ENCODE data around the gene SLCO4A1. TPM values are rescaled to one million over a fixed set of nuclear protein-coding genes. Genes with fewer than 3 reads are reported as not detected.

Gene SLCO4A1
- total RNA-seq, 1 donor from 2014 or later = 3.6 TPM

GRCh38 chr20:62651285-62652021 lies 9.2 kb downstream of the SLCO4A1 start:
- DNase-seq (ENCODE audit: low read depth, low spot score) = no peak

GRCh38 chr20:62652041-62652893 lies 10.0 kb downstream of the SLCO4A1 start:
- peak; percentile 97 for DNase-seq (ENCODE audit: low read depth, low spot score)

GRCh38 chr20:62652894-62653305 lies 10.6 kb downstream of the SLCO4A1 start:
- no peak for DNase-seq (ENCODE audit: low read depth, low spot score)

GRCh38 chr20:62653373-62653772 lies 11.1 kb downstream of the SLCO4A1 start:
- no peak for DNase-seq (ENCODE audit: low read depth, low spot score)

GRCh38 chr20:62653951-62654685 lies 11.8 kb downstream of the SLCO4A1 start:
- DNase-seq (ENCODE audit: low read depth, low spot score) = no peak

GRCh38 chr20:62655282-62656196 lies 13.2 kb downstream of the SLCO4A1 start:
- no peak for DNase-seq (ENCODE audit: low read depth, low spot score)

GRCh38 chr20:62656197-62656918 lies 14.1 kb downstream of the SLCO4A1 start:
- no peak for DNase-seq (ENCODE audit: low read depth, low spot score)

- no peak for DNase-seq (ENCODE audit: low read depth, low spot score)
Measured at GRCh38 chr20:62656919-62657588, 14.8 kb downstream of the SLCO4A1 start.

- no peak for DNase-seq (ENCODE audit: low read depth, low spot score)
Measured at GRCh38 chr20:62657589-62657942, 15.3 kb downstream of the SLCO4A1 start.

GRCh38 chr20:62657956-62658355 lies 15.7 kb downstream of the SLCO4A1 start:
- no peak for DNase-seq (ENCODE audit: low read depth, low spot score)

GRCh38 chr20:62658593-62659178 lies 16.4 kb downstream of the SLCO4A1 start:
- no peak for DNase-seq (ENCODE audit: low read depth, low spot score)

GRCh38 chr20:62659488-62660239 lies 17.4 kb downstream of the SLCO4A1 start:
- DNase-seq (ENCODE audit: low read depth, low spot score) = no peak

GRCh38 chr20:62660240-62660615 lies 17.9 kb downstream of the SLCO4A1 start:
- DNase-seq (ENCODE audit: low read depth, low spot score) = no peak

GRCh38 chr20:62660768-62661167 lies 18.5 kb downstream of the SLCO4A1 start:
- no peak for DNase-seq (ENCODE audit: low read depth, low spot score)

GRCh38 chr20:62661647-62662046 lies 19.3 kb downstream of the SLCO4A1 start:
- DNase-seq (ENCODE audit: low read depth, low spot score) = no peak

- DNase-seq (ENCODE audit: low read depth, low spot score) = no peak
Measured at GRCh38 chr20:62662422-62662821, 20.1 kb downstream of the SLCO4A1 start.

GRCh38 chr20:62663145-62664018 lies 21.1 kb downstream of the SLCO4A1 start:
- no peak for DNase-seq (ENCODE audit: low read depth, low spot score)

Measured in pulmonary artery endothelial cell (primary cell).